Activated CD4-positive, alpha-beta T cell treated with anti-CD3 and anti-CD28 coated beads for 4 hours (primary cell): ENCODE results near the gene MT1E.
"Not testable (repeated sequence)": the region's sequence is repeated elsewhere in the genome, so short reads cannot be mapped to it uniquely, and the experiment has no call there.

Experiments used
- DNase-seq, 2 donors: peaks; one replicate each; pipeline ENCODE4 v3.0.0-alpha.2; 2020

The MT1E gene

DNA sequence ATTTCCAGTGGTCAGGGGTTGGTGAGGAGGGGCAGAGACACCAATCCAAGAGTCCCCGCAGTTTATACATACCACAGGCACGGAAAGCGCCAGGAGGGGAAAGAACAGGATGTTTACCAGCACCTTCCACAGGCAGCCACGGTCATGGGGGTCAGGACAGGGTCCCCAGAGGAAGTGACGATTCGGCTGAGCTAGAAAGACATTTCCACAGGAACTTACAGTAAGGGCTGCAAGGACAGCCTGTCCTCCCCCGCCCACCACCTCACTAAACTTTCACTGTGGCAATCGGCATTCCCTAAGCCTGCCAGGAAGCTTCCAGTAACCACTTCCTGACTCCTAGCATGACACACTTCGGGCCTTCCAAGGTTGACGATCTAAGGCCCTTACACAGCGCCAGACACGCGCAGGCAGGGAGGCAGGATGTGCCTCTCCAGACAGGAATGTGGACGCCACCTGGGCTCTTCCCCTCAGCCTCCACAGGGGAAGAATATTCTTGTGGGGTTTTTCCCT lies 18.4 kb upstream of the MT1E start:
- no peak for DNase-seq

GRCh38 chr16:56607675-56608042 lies 17.9 kb upstream of the MT1E start:
- no peak for DNase-seq

- DNase-seq, result peak; percentile 83 to 86
Measured at GRCh38 chr16:56608043-56608875, 17.3 kb upstream of the MT1E start, which contains the start of gene MT2A. Gene MT2A, plus strand, starts transcription at chr16:56608584. Its CDS starts 72 bp downstream, at chr16:56608656.

DNA sequence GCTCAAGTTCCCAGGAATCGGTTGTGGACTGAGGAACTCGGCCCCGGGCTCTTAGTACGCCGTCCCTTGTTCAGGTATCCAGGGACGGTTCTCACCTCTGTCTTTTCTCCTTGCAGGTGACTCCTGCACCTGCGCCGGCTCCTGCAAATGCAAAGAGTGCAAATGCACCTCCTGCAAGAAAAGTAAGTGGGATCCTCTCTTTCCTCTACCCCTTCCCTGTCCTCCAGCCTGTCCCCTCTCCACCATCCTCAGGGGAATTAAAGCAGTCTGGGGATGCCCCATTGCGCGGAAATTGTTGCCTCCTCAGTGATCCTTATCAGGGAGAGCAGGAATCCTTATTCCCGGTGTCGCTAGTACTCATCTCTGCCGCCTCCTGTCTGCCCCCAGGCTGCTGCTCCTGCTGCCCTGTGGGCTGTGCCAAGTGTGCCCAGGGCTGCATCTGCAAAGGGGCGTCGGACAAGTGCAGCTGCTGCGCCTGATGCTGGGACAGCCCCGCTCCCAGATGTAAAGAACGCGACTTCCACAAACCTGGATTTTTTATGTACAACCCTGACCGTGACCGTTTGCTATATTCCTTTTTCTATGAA lies 16.6 kb upstream of the MT1E start:
- DNase-seq, result no peak

- DNase-seq, result peak; percentile 77 to 79
Measured at GRCh38 chr16:56609463-56609921, 16.1 kb upstream of the MT1E start.

DNA sequence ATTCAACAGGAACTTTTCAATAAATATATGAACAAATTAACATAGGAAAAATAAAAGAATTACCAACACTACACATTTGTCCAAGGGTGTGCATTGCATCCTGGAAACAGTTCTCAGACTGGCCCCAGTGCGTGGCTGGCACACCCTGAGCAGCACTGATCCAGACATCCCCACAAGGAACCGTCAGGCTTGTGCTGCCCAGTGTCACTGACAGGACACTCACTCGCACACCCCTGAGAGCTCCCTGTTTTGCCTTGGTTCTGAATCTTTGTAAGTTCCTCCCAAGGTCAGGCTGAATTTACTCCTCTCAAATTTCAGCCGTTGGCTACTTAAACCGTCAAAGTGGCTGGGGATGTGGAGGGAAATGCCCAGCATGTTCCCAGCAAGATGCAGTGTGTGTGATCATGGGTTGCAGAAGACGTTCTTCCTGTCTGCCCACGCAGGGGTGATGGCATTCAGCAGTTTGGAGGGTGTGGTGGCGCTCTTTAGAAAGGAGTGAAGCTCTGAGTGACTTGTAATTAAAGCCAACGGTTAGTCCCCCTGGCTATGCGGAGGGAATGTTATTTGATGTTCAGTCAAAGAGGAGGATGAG lies 15.5 kb upstream of the MT1E start:
- peak; percentile 83 for DNase-seq

GRCh38 chr16:56610609-56611111 lies 14.9 kb upstream of the MT1E start:
- DNase-seq, result no peak

- DNase-seq, result no peak
Measured at GRCh38 chr16:56611281-56611833, 14.2 kb upstream of the MT1E start.

- no peak for DNase-seq
Measured at GRCh38 chr16:56613706-56614105, 11.9 kb upstream of the MT1E start.

- DNase-seq, result no peak
Measured at GRCh38 chr16:56614549-56614991, 11.0 kb upstream of the MT1E start.

DNA sequence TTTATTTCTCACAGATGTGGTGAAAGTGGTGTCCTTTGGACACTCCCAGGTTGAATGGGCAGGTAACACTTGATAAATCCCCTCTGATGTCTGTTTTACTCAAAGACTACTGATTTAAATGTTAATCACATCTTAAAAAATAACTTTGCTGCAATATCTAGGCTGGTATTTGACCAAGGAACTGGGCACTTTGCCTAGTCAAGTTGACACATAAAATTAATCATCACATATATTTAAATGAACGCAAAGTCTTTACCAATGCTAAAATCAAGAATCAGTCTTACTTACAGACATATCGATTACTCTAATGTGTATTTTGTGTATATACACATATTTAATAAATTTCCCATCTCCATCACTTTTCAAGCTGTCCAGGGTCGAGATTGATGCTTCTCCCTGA lies 10.2 kb upstream of the MT1E start:
- DNase-seq, result no peak

DNA sequence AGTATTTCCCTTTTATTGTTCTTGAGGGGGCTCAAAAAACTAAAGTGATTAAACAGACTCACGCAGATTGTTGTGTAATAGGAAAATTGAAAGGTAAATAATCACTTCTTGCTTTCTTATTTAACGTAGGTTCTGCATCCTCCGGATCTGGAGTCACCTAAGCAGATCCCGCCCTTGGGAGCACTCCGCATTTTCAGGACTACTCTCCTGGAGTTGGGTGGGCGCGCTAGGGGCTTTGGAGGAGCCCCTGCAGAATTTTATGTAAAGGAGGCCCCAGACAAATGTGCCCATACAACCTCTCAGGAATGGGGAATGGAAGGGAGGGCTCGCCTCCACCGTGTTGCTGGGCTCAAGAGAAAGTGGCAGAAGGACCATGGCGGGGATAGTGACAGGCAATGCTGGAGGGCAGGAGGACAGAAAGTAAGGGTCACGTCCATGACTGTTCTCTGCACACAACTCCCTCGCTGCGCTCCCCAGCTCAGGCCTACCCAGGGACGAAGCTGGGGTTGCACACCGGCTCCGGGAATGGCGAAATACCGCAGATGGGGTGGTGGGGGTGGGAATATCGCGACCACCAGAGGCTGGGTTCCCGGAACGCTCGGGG lies 8.9 kb upstream of the MT1E start:
- no peak for DNase-seq

GRCh38 chr16:56617212-56618085 lies 8.1 kb upstream of the MT1E start:
- DNase-seq, result no peak

DNA sequence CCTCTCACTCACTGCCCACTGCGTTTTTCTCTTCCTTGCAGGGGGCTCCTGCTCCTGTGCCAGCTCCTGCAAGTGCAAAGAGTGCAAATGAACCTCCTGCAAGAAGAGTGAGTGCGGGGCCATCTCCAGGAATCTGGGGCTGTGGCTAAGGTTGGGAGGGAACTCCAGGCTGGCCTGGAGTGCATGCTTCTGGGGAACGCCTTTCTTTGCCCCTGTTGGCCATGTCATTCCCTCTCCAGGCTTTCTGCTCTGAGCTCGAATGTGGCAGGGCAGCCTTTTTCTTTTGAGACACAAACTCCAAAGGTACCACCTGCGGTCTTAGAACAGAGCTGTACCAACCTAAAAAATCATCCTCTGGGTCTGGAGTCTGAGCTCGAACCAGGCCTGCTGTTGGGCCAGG lies 7.4 kb upstream of the MT1E start:
- no peak for DNase-seq

- DNase-seq, result no peak
Measured at GRCh38 chr16:56620339-56620897, 5.2 kb upstream of the MT1E start.

- not testable (repeated sequence) for DNase-seq
Measured at GRCh38 chr16:56621665-56622445, 3.7 kb upstream of the MT1E start.

DNA sequence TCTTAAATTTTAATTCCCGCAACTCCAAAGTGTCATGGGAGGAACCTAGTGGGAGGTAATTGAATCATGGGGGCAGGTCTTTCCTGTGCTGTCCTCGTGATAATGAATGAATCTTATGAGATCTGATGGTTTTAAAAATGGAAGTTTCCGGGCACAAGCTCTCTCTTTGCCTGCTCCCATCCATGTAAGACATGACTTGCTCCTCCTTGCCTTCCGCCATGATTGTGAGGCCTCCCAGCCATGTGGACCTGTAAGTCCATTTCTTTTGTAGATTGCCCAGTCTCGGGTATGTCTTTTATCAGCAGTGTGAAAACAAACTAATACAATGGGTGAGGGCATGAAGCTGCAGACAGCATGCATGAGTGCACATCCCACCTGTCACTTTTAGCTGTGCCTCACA lies 2.4 kb upstream of the MT1E start:
- DNase-seq, result not testable (repeated sequence)

DNA sequence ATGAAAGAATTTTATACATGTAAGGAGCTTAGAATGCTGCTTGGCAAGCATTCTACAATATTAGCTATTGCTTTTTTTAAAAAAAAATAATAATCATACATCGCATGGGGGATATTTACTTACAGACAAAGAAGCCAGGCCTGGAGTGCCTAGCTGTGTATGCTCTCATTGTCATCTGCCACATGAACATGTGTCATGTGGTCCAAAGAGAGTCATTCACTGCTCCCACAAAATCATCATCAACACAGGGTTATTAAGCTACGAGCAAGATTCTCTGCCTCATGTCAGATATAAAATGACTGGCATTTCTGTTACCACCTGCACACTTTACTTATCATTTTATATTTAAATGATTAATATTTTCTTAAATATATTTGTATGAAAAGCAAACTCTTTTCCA lies 1.9 kb upstream of the MT1E start:
- no peak for DNase-seq

GRCh38 chr16:56625943-56626654 lies 518 bp downstream of the MT1E start:
- no peak for DNase-seq

DNA sequence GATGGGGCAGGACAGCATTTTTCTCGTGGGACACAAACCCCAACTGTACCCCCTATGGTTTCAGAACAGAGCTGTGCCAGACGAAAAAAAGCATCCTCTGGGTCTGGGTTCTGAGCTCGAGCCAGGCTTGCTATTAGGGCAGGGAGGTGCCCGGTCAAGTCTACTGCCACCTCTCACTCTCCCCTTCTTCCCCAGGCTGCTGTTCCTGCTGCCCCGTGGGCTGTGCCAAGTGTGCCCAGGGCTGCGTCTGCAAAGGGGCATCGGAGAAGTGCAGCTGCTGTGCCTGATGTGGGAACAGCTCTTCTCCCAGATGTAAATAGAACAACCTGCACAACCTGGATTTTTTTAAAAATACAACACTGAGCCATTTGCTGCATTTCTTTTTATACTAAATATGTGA lies 1.1 kb downstream of the MT1E start:
- DNase-seq, result no peak
